GM19351 (cell line): ENCODE data around the gene MYH6.
"Not testable (repeated sequence)": the region's sequence is repeated elsewhere in the genome, so short reads cannot be mapped to it uniquely, and the experiment has no call there.

Experiments
- ATAC-seq: cut with Tn5 transposase; IDR thresholded peaks from one replicate; pipeline ENCODE4 v1.9.1; 2021; ENCODE audit warnings: mild to moderate bottlenecking, moderate library complexity; ENCODE audit not compliant: unreplicated experiment

Gene MYH6

GRCh38 chr14:23415821-23416778 is 8.0 kb upstream of the MYH6 start:
- no peak for ATAC-seq

- no peak for ATAC-seq
Observed at GRCh38 chr14:23414906-23415820, 7.1 kb upstream of the MYH6 start.

- ATAC-seq = no peak
Observed at GRCh38 chr14:23414254-23414653, 6.2 kb upstream of the MYH6 start.

- ATAC-seq = no peak
Observed at GRCh38 chr14:23413681-23414080, 5.6 kb upstream of the MYH6 start.

- ATAC-seq = no peak
Observed at GRCh38 chr14:23411563-23412525, 3.8 kb upstream of the MYH6 start.

- no peak for ATAC-seq
Observed at GRCh38 chr14:23409966-23410635, 2.0 kb upstream of the MYH6 start.

- no peak for ATAC-seq
Observed at GRCh38 chr14:23409475-23409874, 1.4 kb upstream of the MYH6 start.

GRCh38 chr14:23408307-23408630 is 196 bp upstream of the MYH6 start:
- no peak for ATAC-seq

GRCh38 chr14:23406725-23407355 is 1.2 kb downstream of the MYH6 start:
- no peak for ATAC-seq

- no peak for ATAC-seq
Observed at GRCh38 chr14:23406244-23406643, 1.8 kb downstream of the MYH6 start.

- no peak for ATAC-seq
Observed at GRCh38 chr14:23405516-23406025, 2.5 kb downstream of the MYH6 start.

GRCh38 chr14:23405096-23405495 is 3.0 kb downstream of the MYH6 start:
- no peak for ATAC-seq

- ATAC-seq = no peak
Observed at GRCh38 chr14:23404331-23404900, 3.7 kb downstream of the MYH6 start.

- ATAC-seq = no peak
Observed at GRCh38 chr14:23403908-23404307, 4.2 kb downstream of the MYH6 start.

GRCh38 chr14:23403139-23403438 is 5.0 kb downstream of the MYH6 start:
- ATAC-seq = no peak

GRCh38 chr14:23402296-23403138 is 5.6 kb downstream of the MYH6 start:
- no peak for ATAC-seq

- no peak for ATAC-seq
Observed at GRCh38 chr14:23401291-23401690, 6.8 kb downstream of the MYH6 start.

- ATAC-seq = not testable (repeated sequence)
Observed at GRCh38 chr14:23400496-23401149, 7.5 kb downstream of the MYH6 start.
